NCI-H2107 treated with DMSO at 0.1 percent for 48 hours (cell line): Measurements from ENCODE around the gene LRRC4.

ENCODE experiments used
- DNase-seq: peaks from one replicate; lab custom pipeline; 2025; ENCODE audit not compliant: unreplicated experiment; lab: John Stamatoyannopoulos, UW

LRRC4 gene

GRCh38 chr7:128060018-128060417 is 28.8 kb upstream of the LRRC4 start:
- no peak for DNase-seq

GRCh38 chr7:128059143-128059988 is 28.1 kb upstream of the LRRC4 start:
- no peak for DNase-seq

DNA sequence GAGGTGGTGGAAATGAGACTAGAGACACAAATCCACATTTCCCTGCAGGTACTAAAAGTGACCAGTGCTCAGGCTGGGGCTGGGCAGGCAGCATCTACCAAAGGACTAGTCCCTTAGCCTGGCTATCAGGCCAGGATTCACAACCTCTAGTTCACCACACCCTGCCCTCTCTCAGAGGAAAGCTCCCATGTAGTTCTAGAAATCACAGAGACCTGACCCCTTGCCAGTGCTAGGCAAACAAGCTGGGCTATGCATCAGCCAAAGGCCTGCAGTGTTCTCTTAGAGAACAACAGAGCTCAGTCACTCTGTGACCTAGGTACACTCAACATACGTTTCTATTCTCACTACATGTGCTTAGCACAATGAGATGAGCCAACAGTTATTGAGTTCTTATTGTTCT is 26.7 kb upstream of the LRRC4 start:
- DNase-seq: no peak

DNA sequence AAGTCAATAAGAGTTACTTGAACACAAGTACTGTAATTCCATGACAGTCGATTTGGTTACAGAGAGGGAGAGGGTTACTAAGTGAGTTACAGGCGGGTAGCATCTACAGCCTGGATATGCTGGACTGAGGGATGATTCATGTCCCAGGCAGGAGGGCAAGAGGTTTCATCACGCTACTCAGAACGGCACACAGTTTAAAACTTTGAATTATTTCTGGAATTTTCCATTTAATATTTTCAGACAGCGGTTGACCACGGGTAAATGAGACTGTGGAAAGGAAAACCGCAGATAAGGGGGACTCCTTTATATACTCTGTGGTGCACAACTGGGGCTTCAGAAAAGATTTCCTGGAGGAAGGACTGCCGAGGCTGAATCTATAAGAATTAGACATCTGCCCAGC is 25.7 kb upstream of the LRRC4 start:
- no peak for DNase-seq

- no peak for DNase-seq
Measured at GRCh38 chr7:128055637-128056036, 24.4 kb upstream of the LRRC4 start.

GRCh38 chr7:128054511-128054910 is 23.3 kb upstream of the LRRC4 start:
- no peak for DNase-seq

- no peak for DNase-seq
Measured at GRCh38 chr7:128053991-128054390, 22.8 kb upstream of the LRRC4 start.

DNA sequence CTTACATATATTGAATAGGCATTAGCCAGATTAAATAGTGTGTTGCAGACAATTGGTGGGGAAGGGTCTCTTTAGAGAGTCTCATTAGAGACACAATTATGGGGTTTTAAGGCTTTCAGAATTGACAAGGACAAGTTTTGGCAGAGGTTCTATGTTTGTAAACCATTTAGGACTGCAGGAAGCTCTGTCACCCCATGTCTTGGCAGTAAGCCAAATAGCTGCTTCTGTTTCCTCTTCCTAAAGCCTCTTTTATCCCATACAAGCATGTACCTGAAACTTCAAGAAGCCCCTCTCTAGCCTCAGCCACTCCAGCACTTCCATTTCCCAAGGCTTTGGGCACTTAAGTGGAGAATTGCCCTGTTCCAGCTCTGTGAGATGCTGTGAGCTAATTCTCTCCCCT is 21.8 kb upstream of the LRRC4 start:
- DNase-seq: peak; percentile 26

GRCh38 chr7:128052404-128052803 is 21.2 kb upstream of the LRRC4 start:
- no peak for DNase-seq

GRCh38 chr7:128045766-128046165 is 14.5 kb upstream of the LRRC4 start:
- no peak for DNase-seq

- no peak for DNase-seq
Measured at GRCh38 chr7:128045158-128045557, 13.9 kb upstream of the LRRC4 start.

DNA sequence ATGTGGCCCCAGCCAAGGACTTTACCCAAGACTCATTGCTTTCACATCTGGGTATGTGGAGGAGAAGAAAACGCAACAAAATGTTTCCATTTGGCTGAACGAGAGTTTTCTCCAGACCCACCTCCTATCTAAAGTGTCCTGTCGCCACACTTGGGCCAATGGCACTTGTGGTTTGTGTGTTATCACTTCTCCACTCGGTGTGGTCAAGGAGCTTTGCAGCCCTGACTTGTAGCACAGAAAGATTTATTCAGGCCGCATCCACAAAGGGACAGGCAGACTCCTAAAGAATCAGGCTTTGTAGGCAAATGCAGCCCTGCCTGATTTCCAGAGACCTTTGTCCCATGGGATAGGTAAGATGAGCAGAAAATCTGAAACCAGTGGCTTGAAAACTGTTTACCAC is 12.8 kb upstream of the LRRC4 start:
- no peak for DNase-seq

- DNase-seq: no peak
Measured at GRCh38 chr7:128042012-128042411, 10.8 kb upstream of the LRRC4 start.

DNA sequence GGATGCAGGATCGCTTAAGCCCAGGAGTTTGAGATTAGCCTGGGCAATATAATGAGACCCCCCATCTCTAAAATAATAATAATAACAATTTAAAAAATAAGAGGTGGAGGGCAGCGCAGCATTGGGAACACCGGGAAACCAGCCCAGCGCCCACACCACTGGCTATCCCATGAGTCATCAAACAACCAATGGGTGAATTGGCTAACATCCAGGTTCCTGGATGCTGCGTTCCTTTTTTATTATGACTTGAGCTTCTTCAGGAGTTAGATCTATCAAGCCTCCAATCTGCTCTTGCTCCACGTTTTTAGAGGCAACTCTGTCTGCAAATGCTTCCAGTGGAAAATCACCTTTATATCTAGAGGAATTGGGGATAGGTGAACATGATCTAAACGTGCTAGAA is 10.0 kb upstream of the LRRC4 start:
- no peak for DNase-seq

DNA sequence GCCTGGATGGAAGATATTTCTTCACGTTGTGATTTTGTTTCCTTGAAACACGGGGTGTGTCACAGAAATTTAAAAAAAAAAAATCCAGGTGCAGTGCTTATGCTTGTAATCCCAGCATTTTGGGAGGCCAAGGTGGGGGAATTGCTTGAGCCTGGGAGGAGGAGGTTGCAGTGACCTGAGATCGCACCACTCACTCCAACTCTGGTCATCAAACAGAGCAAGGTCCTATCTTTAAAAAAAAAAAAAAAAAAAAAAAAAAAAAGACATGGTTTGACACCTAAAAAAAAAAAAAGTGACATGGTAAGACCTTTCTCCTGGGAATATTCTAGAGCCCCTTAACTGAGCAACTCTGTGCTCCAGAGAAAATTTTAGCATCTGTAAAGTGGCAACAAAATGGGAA is 9.0 kb upstream of the LRRC4 start:
- DNase-seq: no peak

DNA sequence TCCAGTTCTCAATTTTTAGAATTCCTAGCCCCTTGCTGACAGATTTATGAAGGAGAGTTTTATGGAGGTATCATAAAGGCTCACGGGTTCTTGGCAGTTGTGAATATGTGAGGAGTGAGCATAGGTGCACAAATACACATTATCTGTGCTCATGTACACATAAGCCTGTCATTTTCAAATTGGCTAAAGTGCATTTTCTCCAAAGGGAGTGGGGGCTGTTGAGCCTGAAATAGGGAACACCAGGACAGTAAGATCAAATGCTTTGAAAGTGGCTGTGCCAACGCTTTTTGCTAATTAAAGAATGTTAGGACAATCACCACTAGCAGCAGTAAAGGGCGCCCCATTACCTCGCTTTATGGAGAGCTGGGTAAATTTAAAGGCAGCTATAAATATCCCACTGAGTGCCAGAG is 8.3 kb upstream of the LRRC4 start:
- DNase-seq: no peak

DNA sequence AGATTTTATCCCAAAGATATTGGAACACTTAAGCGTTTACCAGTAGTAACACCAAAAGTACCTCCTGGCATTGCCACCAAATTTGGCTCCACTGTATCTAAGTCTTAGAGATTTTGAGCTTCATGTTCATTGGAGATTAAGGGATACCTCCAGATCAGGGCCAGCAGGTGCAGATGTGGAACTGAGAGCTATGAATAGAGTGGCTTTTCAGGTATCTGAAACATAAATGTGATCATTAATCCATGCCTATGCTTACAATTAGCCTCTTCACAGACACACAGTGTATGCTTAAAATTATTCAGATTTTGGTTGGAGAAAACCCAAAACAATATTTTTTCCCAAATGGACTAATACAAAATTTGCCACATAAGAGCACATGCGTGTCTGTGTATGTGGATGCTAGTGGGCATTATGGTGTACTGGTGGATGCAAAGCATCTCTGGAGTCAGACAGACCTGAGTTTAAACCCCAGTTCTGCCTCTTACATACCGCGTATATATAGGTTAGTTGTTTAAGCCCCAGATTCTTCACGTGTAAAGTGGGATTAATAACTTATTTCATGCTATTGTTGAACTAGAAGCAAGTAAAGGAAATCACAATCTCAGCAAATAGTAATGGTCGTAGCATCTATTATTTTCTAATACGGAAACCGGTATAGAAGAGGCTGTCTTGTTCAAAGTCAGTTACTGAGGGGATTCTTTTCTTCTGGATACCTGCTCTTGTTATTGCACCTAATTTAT is 6.8 kb upstream of the LRRC4 start:
- DNase-seq: no peak

DNA sequence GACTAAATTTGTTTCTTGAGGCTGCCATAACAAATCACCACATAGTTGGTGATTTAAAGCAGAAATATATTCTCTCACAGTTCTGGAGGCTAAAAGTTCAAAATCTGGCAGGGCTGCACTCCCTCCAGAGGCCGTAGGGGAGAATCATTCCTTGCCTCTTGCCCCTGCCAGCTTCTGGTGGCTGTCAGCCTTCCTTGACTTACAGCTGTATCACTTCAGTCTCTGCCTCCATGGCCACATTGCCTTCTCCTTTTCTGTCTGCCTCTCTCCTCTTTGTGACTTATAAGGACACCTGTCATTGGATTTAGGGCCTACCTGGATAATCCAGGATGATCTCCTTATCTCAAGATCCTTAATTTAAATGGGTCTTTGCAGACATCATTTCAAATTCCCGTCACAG is 5.8 kb upstream of the LRRC4 start:
- DNase-seq: no peak

GRCh38 chr7:128036226-128036940 is 5.1 kb upstream of the LRRC4 start:
- DNase-seq: no peak

DNA sequence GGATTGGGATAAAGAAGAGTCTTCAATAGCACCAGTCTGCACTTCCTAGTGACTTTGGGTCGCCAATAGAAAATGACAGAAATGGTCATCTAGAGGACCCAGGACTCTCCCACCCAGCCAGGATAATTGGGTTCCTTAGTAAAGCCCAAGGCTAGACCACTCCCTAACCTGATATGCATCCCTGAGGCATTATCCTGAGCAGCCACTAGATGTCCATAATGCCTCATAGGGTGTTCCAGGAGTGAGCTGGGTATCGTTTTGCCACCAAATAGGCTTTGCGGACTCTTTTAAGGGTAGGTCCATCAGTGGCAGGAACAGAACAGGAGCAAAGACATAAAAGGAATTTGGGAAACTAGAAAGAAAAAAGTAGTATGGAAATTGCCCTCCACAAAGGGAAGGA is 4.5 kb upstream of the LRRC4 start:
- no peak for DNase-seq

DNA sequence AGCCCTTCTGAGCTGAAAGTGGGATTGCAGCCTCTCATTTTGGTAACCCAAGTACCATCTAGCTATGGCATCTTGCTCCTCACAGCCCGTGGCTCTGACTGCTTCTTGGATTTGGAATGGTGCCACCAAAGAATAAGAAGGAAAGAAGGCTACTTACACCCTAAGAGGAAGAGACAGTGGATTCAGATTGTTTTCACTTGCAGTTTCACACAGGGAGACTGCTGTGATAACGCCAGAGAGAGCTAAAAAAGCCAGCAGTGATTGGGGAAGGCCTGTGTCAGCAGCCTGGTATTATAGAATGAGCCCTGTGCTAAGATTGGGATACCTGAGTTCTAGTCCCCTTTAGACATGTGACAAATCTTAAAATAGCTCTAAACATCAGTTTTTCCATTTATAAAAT is 3.6 kb upstream of the LRRC4 start:
- no peak for DNase-seq

DNA sequence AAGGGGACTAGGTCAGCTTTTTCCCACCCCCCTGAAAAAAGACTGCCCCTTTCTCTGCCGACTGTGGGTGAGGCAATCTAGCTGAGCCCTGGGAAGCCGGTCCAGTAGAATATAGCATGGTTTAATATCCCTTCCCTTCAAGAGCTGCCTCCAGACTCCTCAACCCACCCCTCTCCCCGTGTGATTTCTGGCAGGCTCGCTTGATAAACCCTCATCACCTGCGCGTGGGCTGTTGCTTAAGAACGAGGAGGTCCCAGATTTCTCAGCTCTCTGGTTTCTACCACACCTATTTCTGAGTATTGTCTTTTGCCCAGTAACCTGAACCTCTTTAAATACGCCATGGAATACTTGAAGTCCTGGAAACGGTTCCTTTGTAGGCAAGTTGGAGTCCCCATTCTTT is 2.0 kb upstream of the LRRC4 start:
- DNase-seq: no peak
